Colon (tissue), 2 donors: ENCODE data around the gene TMEM181.
"Not testable (repeated sequence)": the region's sequence is repeated elsewhere in the genome, so short reads cannot be mapped to it uniquely, and the experiment has no call there.

Source experiments
- FAIRE-seq: peaks from 2 replicates; lab custom pipeline; 2012; peaks lifted over from hg19 to GRCh38; lab: Jason Lieb, UNC
- donor health status: control.
- donor health status: control.

Gene TMEM181

DNA sequence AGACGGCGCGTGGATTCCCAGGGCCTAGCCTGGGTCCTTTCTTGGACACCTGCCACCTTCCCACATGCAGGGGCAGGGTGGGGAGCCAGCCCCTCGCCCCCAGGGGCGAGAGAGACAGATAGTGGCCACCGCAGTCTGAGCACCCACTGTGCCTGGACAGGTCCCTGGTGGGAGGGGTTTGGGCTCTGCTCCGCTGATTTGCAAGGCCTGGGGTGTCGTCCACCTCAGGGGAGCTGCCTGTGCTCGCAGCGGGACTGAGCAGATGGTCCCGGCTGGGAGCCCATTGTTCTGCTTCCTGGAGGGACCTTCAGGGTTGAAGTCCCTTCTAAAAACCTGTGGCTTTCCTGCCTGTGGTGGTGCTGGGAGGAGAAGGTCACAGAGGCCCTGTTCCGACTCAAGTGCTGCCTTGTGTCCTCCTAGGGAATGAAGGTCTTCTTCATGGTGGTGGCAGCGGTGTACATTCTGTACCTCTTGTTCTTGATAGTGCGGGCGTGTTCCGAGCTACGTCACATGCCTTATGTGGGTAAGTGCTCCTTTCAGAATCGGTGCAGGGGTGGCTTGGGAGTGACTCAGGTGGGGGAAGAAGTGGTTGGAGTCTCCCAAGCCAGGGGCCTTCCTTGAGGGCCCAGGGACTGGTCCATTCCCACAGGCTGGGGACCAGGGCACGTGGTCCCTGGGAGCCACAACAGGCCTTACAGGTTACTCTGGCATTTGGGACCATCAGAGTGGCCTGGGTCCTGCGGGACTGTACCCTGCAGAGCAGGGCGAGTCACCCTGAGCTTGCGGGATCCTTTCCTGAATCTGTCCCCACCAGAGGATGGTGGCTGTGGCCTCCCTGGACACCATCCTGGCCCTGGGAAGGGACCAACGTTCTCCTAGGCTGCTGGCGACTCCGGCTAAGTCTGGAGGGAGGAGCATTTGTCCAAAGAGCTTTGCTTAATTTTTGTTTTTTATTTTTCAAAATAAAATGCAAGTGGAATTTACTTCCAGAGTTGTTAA, 65.1 kb downstream of the TMEM181 start:
- no peak for FAIRE-seq

GRCh38 chr6:158625881-158626305, 66.0 kb downstream of the TMEM181 start:
- FAIRE-seq = no peak

GRCh38 chr6:158626360-158627167, 66.7 kb downstream of the TMEM181 start:
- FAIRE-seq = no peak

- no peak for FAIRE-seq
Measured at GRCh38 chr6:158627168-158627939, 67.5 kb downstream of the TMEM181 start.

GRCh38 chr6:158627940-158628211, 68.0 kb downstream of the TMEM181 start:
- FAIRE-seq = no peak

DNA sequence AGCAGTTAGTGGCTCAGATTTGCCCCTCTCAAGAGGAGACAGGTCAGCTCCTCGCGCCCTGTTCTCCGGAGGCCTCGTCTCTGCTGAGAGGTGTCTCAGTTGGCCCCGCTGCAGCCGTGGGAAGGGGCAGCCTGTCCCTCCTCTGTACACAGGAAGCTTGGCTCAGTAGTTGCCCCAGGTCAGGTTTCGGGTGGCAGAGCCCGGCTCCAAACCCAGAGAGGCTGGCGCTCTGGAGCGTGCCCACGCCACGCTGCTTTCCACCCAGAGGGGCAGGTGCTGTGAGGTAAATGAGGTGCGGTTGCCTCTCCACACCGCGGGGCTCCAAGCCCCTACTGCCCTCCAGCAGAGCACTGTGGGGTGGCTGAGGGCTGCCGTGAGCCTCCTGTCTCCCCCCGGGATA, 68.7 kb downstream of the TMEM181 start:
- no peak for FAIRE-seq

- no peak for FAIRE-seq
Measured at GRCh38 chr6:158629367-158630221, 69.7 kb downstream of the TMEM181 start.

GRCh38 chr6:158630938-158631616, 71.2 kb downstream of the TMEM181 start:
- no peak for FAIRE-seq

DNA sequence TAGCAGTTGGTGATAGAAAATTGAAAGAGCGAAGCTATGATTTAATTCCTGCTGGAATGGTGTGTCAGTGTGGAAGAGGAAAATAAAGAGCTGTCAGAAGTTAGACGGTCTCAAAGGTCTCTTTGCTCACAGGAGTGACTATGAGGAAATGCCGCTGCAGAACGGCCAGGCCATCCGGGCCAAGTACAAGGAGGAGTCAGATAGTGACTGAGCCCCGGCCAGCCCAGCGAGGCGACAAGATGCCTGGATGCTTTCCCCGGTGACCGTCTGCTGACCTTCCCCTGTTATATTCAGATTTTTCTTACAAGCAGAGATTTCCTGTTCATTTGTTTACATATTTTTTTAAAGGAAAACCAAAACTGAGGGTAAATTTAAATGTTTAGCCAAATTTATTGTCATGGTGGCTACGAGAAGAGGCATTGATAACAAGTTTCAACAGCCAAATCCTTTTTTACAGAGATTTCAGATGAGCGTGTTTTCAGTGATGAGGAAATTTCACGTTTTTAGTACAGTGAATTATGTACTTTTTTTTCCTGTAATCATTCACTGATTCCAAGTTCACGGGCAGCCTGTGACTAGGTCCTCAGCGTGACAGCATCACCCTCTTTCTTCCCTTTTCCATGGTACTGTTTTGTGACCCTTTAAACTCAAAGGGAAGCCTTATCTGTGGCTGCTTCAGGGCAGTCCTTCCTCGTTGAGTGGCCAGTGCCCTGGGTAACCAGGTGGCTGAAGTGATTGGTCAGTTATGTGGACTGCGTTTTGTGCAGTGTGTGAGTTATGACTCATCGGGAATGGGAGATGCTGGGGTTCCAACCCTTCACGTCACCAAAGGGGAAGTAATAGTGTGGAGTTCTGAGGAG, 72.0 kb downstream of the TMEM181 start:
- no peak for FAIRE-seq

- FAIRE-seq = not testable (repeated sequence)
Measured at GRCh38 chr6:158632538-158633119, 72.7 kb downstream of the TMEM181 start.

GRCh38 chr6:158633127-158633526, 73.2 kb downstream of the TMEM181 start:
- FAIRE-seq = no peak

DNA sequence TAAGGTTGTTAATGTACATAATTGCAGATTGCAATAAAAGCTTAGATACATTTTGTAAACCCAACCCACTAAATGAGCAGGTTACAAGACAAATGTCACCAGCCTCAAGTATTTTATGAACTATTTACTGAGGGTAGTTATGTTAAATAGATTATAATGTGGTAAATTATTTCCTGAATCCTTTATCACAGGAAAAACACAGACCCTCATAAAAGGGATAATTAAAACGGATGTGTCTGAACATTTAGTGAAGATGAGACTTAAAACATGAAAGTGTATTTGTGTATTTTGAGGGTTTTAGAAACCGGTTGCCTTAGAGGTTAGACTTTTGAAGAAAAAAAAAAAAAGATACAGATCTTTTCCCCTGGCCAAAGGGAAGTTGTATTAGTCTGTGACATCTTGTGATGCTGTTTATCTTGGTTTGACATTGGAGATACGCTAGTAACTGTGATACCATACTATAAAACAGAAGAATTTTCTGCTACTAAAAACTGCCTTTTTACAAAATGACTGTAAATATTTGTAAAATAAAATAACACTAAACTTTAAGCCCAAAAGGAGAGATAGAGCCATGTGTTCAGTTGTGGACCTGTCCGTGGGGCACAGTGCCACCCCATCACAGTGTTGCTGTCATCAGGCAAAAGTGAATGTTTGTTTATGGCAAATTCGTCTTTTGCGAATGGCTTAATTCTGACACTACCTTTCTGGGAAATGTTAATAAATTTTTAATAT, 75.0 kb downstream of the TMEM181 start:
- peak; percentile 14 for FAIRE-seq

GRCh38 chr6:158635427-158636073, 75.7 kb downstream of the TMEM181 start:
- no peak for FAIRE-seq

DNA sequence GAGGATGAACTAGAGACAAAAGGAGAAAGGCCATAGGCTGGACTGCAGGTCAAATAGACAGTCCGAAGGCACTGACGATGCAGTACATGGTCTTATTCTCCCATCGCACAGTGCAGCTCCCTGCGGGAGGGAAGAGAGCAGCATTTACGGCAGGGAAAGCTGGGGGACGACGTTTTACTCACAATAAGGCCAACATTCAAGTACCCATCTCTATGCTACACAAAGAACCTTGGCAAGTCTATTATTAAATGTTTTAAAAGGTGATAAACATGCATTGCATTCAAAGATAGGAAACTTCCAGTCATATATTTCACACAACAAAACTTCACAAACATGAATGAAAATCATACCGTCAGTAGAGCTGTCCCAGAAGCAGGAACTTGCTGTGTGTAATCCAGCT, 76.9 kb downstream of the TMEM181 start:
- no peak for FAIRE-seq

DNA sequence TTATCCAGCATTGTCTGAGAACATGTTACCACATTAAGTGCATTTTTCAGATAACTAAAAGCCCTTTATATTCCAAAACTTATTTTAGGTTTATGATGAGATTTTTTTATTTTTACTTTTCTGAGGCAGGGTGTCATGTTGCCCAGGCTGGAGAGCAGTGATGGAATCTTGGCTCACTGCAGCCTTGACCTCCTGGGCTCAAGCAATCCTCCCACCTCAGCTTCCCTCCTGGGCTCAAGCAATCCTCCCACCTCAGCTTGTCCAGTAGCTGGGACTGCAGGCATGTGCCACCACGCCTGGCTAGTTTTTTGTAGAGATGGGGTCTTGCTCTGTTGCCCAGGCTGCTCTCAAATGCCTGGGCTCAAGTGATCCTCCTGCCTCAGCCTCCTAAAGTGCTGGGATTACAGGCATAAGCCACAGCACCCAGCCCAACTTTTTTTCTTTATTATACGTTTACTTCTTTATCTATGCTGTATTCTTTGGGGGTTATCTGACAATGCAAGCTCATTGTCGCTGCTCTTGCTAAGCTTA, 78.5 kb downstream of the TMEM181 start:
- FAIRE-seq = no peak

DNA sequence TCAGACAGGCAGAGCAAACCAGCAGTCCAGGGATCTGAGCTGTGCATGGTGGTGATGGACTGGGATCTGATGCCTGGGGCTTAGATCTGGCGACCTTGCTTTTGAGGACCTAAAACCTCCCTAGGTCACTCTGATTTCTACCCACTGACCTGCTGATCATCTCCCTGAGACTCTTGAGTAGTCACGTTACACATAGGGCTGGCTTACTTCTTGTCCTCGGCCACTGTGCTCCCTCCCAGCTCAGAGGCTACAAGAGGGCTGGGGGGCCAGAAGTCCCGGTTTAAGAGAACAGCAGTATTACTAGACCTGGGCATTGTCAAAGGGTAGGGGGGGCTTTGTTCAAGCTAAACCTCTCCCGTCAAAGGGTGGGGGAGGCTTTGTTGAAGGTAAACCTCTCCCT, 79.2 kb downstream of the TMEM181 start:
- FAIRE-seq = no peak

DNA sequence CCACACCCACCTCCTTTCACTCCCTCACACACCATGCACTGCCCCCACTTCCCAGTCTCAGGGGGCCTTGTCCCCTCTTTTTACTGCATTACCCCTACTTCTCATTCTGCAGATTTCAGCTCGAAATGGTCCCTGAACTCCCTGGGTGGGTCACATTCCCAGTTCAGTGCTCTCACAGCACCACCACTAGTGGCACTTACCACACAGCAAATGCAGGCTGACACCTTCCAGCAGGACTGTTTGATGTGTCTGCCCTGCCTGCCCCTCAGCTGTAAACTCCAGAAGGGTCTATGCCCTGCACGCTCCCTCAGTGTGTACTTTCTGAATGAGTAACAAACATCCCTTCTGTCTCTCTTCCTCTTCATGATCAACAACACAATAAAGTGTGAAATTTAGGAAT, 80.6 kb downstream of the TMEM181 start:
- FAIRE-seq = no peak

DNA sequence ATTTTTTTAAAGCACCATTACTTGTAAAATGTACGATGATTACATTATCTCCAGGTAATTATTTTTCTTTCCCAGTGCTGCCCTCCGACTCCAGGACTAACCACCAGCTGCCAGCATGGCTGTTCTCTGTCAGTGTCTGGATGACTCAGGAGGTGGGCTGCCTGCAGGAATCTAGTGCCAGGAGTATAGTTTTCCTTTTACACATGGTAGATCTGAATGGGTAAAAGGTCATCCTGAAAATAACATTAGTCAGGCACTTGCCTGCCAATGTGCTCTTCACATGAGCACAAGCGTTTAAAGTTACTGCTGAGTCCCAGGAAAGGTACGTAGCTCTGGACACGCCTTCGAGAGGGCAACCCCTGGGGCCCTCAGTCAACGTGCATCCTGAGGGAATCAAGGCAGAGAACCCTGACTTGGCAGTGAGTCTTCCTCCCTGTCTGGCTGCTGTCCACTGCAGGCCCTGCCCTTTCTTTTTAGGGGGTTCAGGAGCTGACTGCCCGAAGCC, 82.3 kb downstream of the TMEM181 start:
- FAIRE-seq = no peak
